ENCODE data around the gene PFKL. TPM values are rescaled to one million over a fixed set of nuclear protein-coding genes. Genes with fewer than 3 reads are reported as not detected.

Gene PFKL
- total and polyA plus RNA-seq, 12 donors = 16.6 to 123 (median 94.1) TPM

- TF ChIP-seq POLR2A (IDR thresholded peaks at IDR 0.05) (no peak), CTCF (IDR thresholded peaks at IDR 0.05) (no peak)
- no peak for DNase-seq
- H3K4me3 ChIP-seq = no peak overlapping the region
- intact Hi-C loops (cut with DNase I) = no loop called here
- H3K27me3 ChIP-seq = peaks cover 18% of the 10 kb centered on the region
- peaks cover 0 to 6% of the 10 kb centered on the region in 2 donors for H3K4me1 ChIP-seq (replicated peaks in 1 of 2)
- H3K27ac ChIP-seq = no peak overlapping the region
- no peaks in the 10 kb centered on the region for H3K36me3 ChIP-seq (replicated peaks in 1 of 2)
- H3K9me3 ChIP-seq (replicated peaks in 1 of 3) = no peaks in the 10 kb centered on the region
- WGBS, 4 donors = 81 to 91% (median 87%) methylated on average over 6 to 23 of the region's 23 CpGs
Observed at GRCh38 chr21:44288251-44289110, 11.4 kb upstream of the PFKL start.

GRCh38 chr21:44289381-44290010 lies 10.4 kb upstream of the PFKL start:
- no peak overlapping the region for H3K4me3 ChIP-seq
- H3K4me1 ChIP-seq (replicated peaks in 1 of 2) = peaks cover 0 to 6% of the 10 kb centered on the region in 2 donors
- no peaks in the 10 kb centered on the region for H3K36me3 ChIP-seq (replicated peaks in 1 of 2)
- H3K27ac ChIP-seq = no peak overlapping the region
- WGBS, 4 donors = 80 to 93% (median 87%) methylated on average over 5 to 24 of the region's 24 CpGs
- DNase-seq = no peak
- peaks cover 18% of the 10 kb centered on the region for H3K27me3 ChIP-seq
- intact Hi-C loops (cut with DNase I) = no loop called here
- no peaks in the 10 kb centered on the region for H3K9me3 ChIP-seq (replicated peaks in 1 of 3)
- TF ChIP-seq POLR2A (IDR thresholded peaks at IDR 0.05) (no peak), CTCF (IDR thresholded peaks at IDR 0.05) (no peak)

GRCh38 chr21:44290327-44291077 lies 9.4 kb upstream of the PFKL start:
- Histone ChIP-seq H3K4me1 (replicated peaks in 1 of 2) (peaks cover 0 to 10% of the 10 kb centered on the region in 2 donors), H3K4me3 (no peak overlapping the region), H3K9me3 (replicated peaks in 1 of 3) (no peaks in the 10 kb centered on the region), H3K27ac (no peak overlapping the region), H3K27me3 (peaks cover 14% of the 10 kb centered on the region), H3K36me3 (replicated peaks in 1 of 2) (no peaks in the 10 kb centered on the region)
- TF ChIP-seq POLR2A (IDR thresholded peaks at IDR 0.05) (no peak), CTCF (IDR thresholded peaks at IDR 0.05) (no peak)
- 80 to 82% (median 81%) methylated on average over 11 to 16 of the region's 16 CpGs for WGBS, 4 donors
- intact Hi-C loops (cut with DNase I) = no loop called here
- no peak for DNase-seq

All from adrenal gland (tissue), 12 donors.